ENCODE measurements around the gene NKAIN1. TPM values are rescaled to one million over a fixed set of nuclear protein-coding genes. Genes with fewer than 3 reads are reported as not detected.
"Not testable (repeated sequence)": the region's sequence is repeated elsewhere in the genome, so short reads cannot be mapped to it uniquely, and the experiment has no call there.

NKAIN1 gene
- total RNA-seq, 1 experiment from 2014 or later = 0.05 TPM

DNA sequence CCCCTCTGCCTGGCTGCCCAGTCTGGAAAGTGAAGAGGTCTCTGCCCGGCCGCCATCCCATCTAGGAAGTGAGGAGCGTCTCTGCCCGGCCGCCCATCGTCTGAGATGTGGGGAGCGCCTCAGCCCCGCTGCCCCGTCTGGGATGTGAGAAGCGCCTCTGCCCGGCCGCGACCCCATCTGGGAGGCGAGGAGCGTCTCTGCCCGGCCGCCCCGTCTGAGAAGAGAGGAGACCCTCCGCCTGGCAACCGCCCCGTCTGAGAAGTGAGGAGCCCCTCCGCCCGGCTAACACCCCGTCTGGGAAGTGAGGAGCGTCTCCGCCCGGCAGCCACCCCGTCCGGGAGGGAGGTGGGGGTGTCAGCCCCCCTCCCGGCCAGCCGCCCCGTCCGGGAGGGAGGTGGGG lies 63.4 kb downstream of the NKAIN1 start:
- H3K27ac ChIP-seq; H3K27me3 ChIP-seq (replicated peaks); H3K4me3 ChIP-seq; H3K36me3 ChIP-seq; DNase-seq (ENCODE audit: low read depth in 1 of 2, low spot score in 2 of 2); H3K4me1 ChIP-seq (replicated peaks); H3K9me3 ChIP-seq (replicated peaks): not testable (repeated sequence)

DNA sequence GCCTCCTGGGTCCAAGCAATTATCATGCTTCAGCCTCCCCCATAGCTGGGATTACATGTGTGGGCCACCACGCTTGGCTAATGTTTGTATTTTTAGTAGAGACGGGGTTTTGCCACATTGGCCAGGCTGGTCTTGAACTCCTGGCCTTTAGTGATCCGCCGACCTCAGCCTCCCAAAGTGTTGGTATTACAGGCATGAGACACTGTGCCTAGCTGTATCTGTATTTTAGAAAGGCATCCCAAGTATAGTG lies 69.3 kb downstream of the NKAIN1 start:
- H3K27ac ChIP-seq = peak overlapping the region; percentile 41
- H3K27me3 ChIP-seq (replicated peaks) = no peaks in the 10 kb centered on the region
- no peak for DNase-seq (ENCODE audit: low read depth in 1 of 2, low spot score in 2 of 2)
- no peaks in the 10 kb centered on the region for H3K36me3 ChIP-seq
- peaks cover 12% of the 10 kb centered on the region for H3K4me1 ChIP-seq (replicated peaks)
- no peak overlapping the region for H3K4me3 ChIP-seq
- no peaks in the 10 kb centered on the region for H3K9me3 ChIP-seq (replicated peaks)

DNA sequence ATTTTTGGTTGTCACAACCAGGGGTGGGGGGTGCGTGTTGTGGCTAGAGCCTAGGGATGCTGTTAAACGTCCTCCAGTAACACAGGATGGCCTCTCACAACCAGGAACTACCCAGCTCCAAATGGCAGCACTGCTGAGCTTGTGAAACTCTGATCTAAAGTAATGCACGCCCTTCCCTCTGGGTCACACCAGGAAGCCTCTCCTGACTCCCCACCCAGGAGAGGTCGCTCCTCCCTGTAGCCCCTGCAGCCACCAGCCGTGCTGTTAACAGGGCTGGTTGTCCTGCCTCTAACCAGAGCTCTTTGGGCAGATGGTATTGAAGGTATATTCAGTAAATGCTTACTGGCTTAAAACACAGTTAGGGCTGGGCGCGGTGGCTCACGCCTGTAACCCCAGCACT lies 73.2 kb downstream of the NKAIN1 start:
- DNase-seq (ENCODE audit: low read depth in 1 of 2, low spot score in 2 of 2) = no peak
- no peaks in the 10 kb centered on the region for H3K9me3 ChIP-seq (replicated peaks)
- H3K27ac ChIP-seq = no peak overlapping the region
- H3K4me1 ChIP-seq (replicated peaks) = peaks cover 12% of the 10 kb centered on the region
- H3K4me3 ChIP-seq = no peak overlapping the region
- no peaks in the 10 kb centered on the region for H3K36me3 ChIP-seq
- H3K27me3 ChIP-seq (replicated peaks) = no peaks in the 10 kb centered on the region

DNA sequence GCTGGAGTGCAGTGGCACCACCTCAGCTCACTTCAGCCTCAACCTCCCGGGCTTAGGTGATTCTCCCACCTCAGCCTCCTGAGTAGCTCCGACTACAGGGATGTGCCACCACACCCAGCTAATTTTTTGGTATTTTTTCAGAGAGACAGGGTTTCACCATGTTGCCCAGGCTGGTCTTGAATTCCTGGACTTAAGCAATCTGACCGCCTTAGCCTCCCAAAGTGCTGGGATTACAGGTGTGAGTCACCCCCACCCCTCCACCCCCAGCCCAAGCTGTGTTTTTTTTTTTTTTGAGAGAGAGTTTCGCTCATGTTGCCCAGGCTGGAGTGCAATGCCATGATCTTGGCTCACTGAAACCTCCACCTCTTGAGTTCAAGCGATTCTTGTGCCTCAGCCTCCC lies 75.4 kb downstream of the NKAIN1 start:
- DNase-seq (ENCODE audit: low read depth in 1 of 2, low spot score in 2 of 2) = no peak
- no peaks in the 10 kb centered on the region for H3K27me3 ChIP-seq (replicated peaks)
- H3K36me3 ChIP-seq = no peaks in the 10 kb centered on the region
- H3K4me1 ChIP-seq (replicated peaks) = no peaks in the 10 kb centered on the region
- no peak overlapping the region for H3K4me3 ChIP-seq
- no peak overlapping the region for H3K27ac ChIP-seq
- H3K9me3 ChIP-seq (replicated peaks) = no peaks in the 10 kb centered on the region

DNA sequence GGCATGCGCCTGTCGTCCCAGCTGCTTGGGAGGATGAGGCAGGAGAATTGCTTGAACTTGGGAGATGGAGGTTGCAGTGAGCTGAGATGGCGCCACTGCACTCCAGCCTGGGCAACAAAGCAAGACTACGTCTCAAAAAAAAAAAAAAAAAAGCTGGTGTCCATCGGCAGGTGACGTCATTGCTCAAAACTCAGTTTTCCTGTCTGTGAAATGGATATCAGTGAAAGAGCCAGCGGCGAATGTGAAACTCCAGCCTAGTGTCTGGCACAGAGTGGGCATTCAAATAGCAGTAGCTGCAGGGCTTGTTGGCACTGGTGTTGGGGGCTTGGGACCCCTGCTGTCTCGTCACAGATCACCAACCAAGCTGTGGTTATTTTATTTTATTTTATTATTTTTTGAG lies 75.8 kb downstream of the NKAIN1 start:
- no peaks in the 10 kb centered on the region for H3K9me3 ChIP-seq (replicated peaks)
- no peaks in the 10 kb centered on the region for H3K4me1 ChIP-seq (replicated peaks)
- no peaks in the 10 kb centered on the region for H3K36me3 ChIP-seq

DNA sequence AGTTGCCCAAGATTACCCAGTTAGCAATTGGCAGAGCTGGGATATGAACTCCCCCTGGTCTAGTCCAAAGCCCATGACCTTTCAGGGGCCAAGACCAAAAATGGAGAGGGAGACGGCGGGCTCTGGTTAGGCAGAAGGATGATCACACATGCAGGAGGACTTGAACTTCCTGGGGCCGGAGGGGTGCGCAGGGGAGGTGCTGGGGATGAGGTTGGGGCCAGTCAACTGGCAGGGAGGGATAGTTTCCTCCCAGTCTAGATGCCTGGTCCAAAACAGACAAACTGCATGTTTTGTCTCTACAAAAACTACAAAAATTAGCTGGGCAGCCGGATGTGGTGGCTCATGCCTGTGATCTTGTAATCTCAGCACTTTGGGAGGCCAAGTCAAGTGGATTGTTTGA lies 78.1 kb downstream of the NKAIN1 start:
- Histone ChIP-seq H3K9me3 (replicated peaks) (no peaks in the 10 kb centered on the region), H3K27ac (no peak overlapping the region), H3K4me3 (no peak overlapping the region), H3K4me1 (replicated peaks) (no peaks in the 10 kb centered on the region), H3K36me3 (no peaks in the 10 kb centered on the region), H3K27me3 (replicated peaks) (no peaks in the 10 kb centered on the region)
- no peak for DNase-seq (ENCODE audit: low read depth in 1 of 2, low spot score in 2 of 2)

More for the DNA sequence above, 75.8 kb downstream of the NKAIN1 start:
- no peaks in the 10 kb centered on the region for H3K27me3 ChIP-seq (replicated peaks)
- DNase-seq (ENCODE audit: low read depth in 1 of 2, low spot score in 2 of 2) = no peak
- H3K27ac ChIP-seq = no peak overlapping the region
- H3K4me3 ChIP-seq = no peak overlapping the region

DNA sequence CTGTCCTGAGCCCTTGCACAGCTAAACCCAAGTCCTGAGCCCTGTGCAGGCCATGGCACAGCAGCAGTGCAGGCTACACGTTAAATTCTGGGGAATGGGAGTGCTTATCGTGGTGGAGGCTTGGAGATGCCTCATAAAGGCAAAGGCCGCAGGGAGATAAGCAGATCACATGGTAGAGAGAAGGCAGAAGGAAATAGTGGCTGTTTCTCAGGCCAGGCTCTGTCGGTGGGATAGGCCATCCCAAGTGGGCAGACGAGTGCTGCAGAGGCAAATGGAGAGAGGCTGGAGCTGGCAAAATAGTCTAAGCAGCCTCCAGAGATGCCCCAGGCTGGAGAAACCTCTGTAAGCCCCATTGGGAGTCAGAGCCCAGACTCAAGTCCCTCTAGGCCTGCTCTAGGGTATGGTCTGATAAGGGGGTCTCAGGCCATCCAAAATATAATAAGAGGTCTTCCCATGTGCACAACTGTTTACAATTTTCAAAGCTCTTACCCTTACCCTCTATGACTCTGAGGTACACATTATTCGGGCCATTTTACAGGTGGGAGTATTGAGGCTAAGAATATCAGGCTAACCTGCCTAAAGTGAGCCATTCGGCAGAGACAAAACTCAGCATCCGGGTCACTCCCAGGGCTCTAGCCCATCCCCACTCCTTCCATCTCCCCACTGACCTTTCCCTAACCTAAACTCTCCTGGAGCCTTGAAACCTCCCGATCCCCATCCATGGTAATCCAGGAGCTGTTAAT lies 79.6 kb downstream of the NKAIN1 start:
- H3K4me1 ChIP-seq (replicated peaks) = peaks cover 7% of the 10 kb centered on the region
- DNase-seq (ENCODE audit: low read depth in 1 of 2, low spot score in 2 of 2) = no peak
- no peak overlapping the region for H3K4me3 ChIP-seq
- H3K9me3 ChIP-seq (replicated peaks) = no peaks in the 10 kb centered on the region
- no peak overlapping the region for H3K27ac ChIP-seq
- H3K27me3 ChIP-seq (replicated peaks) = no peaks in the 10 kb centered on the region
- no peaks in the 10 kb centered on the region for H3K36me3 ChIP-seq

DNA sequence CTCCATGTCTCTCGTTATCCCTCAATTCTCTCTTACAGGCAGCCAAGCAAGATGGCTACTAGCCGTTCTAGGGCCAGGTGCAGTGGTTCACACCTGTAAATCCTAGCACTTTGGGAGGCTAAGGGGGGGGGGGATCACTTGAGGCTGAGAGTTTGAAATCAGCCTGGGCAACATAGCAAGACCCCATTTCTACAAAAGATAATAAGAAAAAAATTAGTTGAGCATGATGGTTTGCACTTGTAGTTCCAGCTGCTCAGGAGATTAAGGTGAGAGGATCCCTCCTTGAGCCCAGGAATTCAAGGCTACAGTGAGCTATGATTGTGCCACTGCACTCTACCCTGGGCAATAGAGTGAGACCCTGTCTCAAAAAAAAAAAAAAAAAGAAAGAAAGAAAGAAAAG lies 80.4 kb downstream of the NKAIN1 start:
- Histone ChIP-seq H3K27ac (no peak overlapping the region), H3K36me3 (no peaks in the 10 kb centered on the region), H3K9me3 (replicated peaks) (no peaks in the 10 kb centered on the region), H3K4me1 (replicated peaks) (peaks cover 10% of the 10 kb centered on the region), H3K27me3 (replicated peaks) (no peaks in the 10 kb centered on the region), H3K4me3 (no peak overlapping the region)
- no peak for DNase-seq (ENCODE audit: low read depth in 1 of 2, low spot score in 2 of 2)

DNA sequence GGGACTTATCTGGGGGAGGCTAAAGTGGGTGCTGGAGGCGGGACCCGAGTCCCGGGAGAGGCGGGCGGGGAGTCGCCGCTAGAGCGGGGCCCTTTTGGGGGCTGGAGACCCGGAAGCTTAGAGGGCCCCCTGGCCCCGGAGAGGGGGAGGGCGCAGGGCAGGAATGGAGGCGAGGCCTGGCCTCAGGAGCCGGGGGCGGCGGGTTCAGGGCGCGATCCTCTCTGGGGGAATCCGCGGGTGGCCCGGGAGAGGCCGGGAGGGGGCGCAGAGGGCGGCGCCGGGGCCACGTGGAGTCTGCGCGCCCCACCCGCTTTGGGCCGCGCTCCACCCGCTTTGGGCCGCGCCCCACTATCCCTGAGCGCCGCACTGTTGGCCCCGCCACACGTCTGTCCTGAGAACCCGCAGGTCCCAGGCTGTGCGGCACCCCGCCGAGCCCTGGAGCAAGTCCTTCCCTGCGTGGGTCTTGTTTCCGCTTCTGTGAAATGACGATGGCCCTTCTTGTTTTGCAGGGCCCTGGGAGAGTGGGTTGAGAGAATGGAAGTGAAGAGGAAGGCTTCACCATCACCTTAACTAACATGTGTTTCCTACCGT lies 84.4 kb downstream of the NKAIN1 start:
- no peaks in the 10 kb centered on the region for H3K9me3 ChIP-seq (replicated peaks)
- H3K27ac ChIP-seq = peak overlapping the region; percentile 87
- peak; percentile 74 to 87 for DNase-seq (ENCODE audit: low read depth in 1 of 2, low spot score in 2 of 2)
- peak overlapping the region; percentile 63 for H3K4me3 ChIP-seq
- H3K4me1 ChIP-seq (replicated peaks) = peaks cover 12% of the 10 kb centered on the region
- H3K27me3 ChIP-seq (replicated peaks) = no peaks in the 10 kb centered on the region
- H3K36me3 ChIP-seq = no peaks in the 10 kb centered on the region

DNA sequence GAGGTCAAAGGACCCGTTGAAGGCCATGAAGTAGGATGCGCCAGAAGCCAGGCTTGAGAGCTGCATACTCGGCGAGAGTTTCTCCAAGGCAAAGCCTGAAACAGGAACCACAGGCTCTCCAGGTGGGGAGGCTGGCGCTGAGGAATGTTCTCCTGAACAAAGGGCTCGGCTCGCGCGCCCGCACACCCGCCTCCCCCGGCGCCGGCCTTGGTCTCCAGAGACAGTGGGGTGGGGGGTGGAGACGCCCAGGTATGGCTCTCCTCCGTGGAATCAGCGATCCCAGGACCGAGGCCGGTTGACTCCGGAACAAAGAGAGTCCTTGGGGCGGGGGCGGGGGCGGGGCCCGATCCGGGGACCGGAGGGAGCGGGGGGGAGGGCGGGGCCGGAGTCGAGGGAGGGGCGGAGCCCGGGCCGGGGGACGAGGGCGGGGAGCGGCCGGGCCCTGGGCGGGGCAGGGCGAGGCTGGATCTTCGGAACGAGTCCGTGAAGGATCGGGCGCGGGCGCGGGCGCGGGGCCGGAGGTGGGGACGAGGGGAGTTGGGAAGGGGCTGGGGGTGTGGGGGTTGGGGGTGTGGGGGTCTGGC lies 85.0 kb downstream of the NKAIN1 start:
- Histone ChIP-seq H3K27ac (peak overlapping the region; percentile 87), H3K4me3 (peak overlapping the region; percentile 63), H3K9me3 (replicated peaks) (no peaks in the 10 kb centered on the region), H3K27me3 (replicated peaks) (no peaks in the 10 kb centered on the region), H3K36me3 (no peaks in the 10 kb centered on the region), H3K4me1 (replicated peaks) (peaks cover 12% of the 10 kb centered on the region)
- DNase-seq (ENCODE audit: low read depth in 1 of 2, low spot score in 2 of 2) = peak; percentile 80 to 90

DNA sequence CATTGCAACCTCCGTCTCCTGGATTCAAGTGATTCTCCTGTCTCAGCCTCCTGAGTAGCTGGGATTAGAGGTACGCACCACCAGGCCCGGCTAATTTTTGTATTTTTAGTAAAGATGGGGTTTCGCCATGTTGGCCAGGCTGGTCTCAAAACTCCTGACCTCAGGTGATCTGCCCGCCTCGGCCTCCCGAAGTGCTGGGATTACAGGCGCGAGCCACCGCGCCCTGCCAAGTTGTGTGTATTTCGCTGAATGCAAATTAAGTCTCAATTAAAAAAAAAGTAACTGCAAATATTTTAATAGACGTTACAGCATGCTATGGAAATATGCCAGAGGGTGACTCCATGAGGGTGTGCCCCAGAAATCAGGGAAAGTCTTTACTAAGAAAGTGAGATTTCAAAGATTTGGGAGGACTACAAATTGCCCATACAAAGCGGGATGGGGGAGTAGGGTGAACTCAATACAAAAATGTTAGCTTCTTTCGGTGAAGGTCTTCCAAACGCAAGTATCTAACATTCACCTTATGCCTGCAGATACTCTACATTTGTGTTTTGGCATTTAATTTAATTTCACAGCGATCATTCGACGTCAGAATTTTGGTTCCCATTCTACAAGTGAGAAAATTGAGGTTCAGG lies 85.6 kb downstream of the NKAIN1 start:
- Histone ChIP-seq H3K4me3 (peak overlapping the region; percentile 43), H3K27me3 (replicated peaks) (no peaks in the 10 kb centered on the region), H3K27ac (peak overlapping the region; percentile 74), H3K36me3 (no peaks in the 10 kb centered on the region), H3K9me3 (replicated peaks) (no peaks in the 10 kb centered on the region), H3K4me1 (replicated peaks) (peaks cover 12% of the 10 kb centered on the region)
- no peak for DNase-seq (ENCODE audit: low read depth in 1 of 2, low spot score in 2 of 2)

DNA sequence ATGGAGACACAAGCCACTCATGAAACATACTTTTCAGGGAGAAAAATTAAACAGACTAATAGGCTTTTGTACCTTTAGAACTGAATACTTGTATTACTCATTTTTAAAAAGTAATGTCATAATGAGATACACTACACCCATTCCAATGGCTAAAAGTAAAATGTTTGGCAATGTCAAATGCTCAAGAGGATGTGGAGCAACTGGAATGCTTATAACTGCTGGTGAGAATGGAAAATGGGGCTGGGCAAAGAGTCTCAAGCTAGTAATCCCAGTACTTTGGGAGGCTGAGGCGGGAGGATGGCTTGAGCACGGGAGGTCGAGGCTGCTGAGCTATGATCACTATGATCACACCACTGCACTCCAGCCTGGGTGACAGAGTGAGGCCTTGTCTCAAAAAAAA lies 86.3 kb downstream of the NKAIN1 start:
- Histone ChIP-seq H3K4me1 (replicated peaks) (peaks cover 12% of the 10 kb centered on the region), H3K4me3 (no peak overlapping the region), H3K27me3 (replicated peaks) (no peaks in the 10 kb centered on the region), H3K9me3 (replicated peaks) (no peaks in the 10 kb centered on the region), H3K36me3 (no peaks in the 10 kb centered on the region), H3K27ac (no peak overlapping the region)
- DNase-seq (ENCODE audit: low read depth in 1 of 2, low spot score in 2 of 2) = no peak

DNA sequence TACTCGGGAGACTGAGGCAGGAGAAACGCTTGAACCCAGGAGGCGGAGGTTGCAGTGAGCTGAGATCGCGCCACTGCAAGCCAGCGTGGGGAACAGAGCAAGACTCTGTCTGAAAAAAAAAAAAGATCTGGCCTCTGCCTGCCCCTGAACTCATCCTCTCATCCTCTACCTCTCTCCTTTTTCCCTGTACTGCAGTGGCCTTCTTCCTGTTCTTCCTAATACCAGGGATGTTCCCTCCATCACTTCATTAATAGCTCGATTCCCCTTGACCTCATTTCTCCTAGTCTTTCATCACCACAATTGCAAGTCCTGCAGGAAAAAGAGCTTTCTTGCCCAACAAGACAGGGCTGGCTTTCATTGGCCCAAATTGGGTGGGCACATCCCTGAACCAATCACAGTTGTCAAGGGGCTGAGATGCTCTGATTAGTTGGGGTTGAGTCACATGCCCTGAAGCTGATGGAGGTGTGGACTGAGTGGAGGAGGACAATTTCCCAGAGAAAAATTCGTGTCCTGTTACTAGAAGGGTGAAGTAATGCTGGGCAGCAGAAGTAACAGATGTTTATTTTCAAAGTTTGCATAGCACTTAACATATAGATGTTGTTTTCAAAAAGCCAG lies 87.4 kb downstream of the NKAIN1 start:
- Histone ChIP-seq H3K27me3 (replicated peaks) (no peaks in the 10 kb centered on the region), H3K36me3 (no peaks in the 10 kb centered on the region), H3K4me1 (replicated peaks) (peaks cover 12% of the 10 kb centered on the region), H3K9me3 (replicated peaks) (no peaks in the 10 kb centered on the region), H3K4me3 (no peak overlapping the region), H3K27ac (no peak overlapping the region)
- no peak for DNase-seq (ENCODE audit: low read depth in 1 of 2, low spot score in 2 of 2)

DNA sequence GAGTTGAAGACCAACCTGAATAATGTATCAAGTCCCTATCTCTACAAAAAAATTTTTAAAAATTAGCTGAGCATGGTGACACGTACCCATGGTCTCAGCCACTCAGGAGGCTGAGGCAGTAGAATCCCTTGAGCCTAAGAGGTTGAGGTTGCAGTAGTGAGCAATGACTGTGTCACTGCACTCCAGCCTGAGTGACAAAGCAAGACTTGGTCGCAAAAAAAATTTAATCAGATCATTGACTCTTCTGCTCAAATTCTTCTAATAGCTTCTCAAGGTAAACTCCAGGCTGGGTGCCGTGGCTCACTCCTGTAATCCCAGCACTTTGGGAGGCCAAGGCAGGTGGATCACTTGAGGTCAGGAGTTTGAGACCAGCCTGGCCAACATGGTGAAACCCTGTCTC lies 88.3 kb downstream of the NKAIN1 start:
- Histone ChIP-seq H3K36me3 (no peaks in the 10 kb centered on the region), H3K4me3 (no peak overlapping the region), H3K9me3 (replicated peaks) (no peaks in the 10 kb centered on the region), H3K4me1 (replicated peaks) (peaks cover 12% of the 10 kb centered on the region), H3K27me3 (replicated peaks) (no peaks in the 10 kb centered on the region), H3K27ac (no peak overlapping the region)
- DNase-seq (ENCODE audit: low read depth in 1 of 2, low spot score in 2 of 2) = no peak

All from SJSA1 (cell line).